Adrenal gland (tissue), 12 donors: ENCODE measurements around the gene AGXT. TPM values are rescaled to one million over a fixed set of nuclear protein-coding genes. Genes with fewer than 3 reads are reported as not detected.

Source experiments
- DNase-seq, 7 donors: peaks; one replicate each; pipeline ENCODE4 v3.0.0-alpha.2; 2019 to 2020
- H3K27ac ChIP-seq, 5 donors: fragments of 200-600 bp; sonication (generic) in 4 of 5; 1 replicate in 3 of 5; 2 replicates in 2 of 5; pipeline versions ENCODE4 v1.5.1 to v1.8.0; 2016 to 2020; ENCODE audit warnings: mild to moderate bottlenecking in 1 of 5
- H3K27me3 ChIP-seq: fragments of 200-600 bp; 2 replicates; pipeline ENCODE4 v1.8.0; 2021
- H3K36me3 ChIP-seq, 2 donors: fragments of 200-600 bp; replicated peaks in 1 of 2; 1 replicate in 1 of 2; 2 replicates in 1 of 2; pipeline versions ENCODE4 v1.5.1 to v1.8.0; 2018 to 2022
- H3K4me1 ChIP-seq, 2 donors: fragments of 200-600 bp; replicated peaks in 1 of 2; 1 replicate in 1 of 2; 2 replicates in 1 of 2; pipeline versions ENCODE4 v1.5.1 to v1.8.0; 2018 to 2021
- H3K4me3 ChIP-seq, 4 donors: fragments of 200-600 bp; sonication (generic) in 3 of 4; one replicate each; pipeline ENCODE4 v1.5.1; 2016 to 2018
- H3K9me3 ChIP-seq, 3 donors: fragments of 200-600 bp; sonication (generic) in 1 of 3; replicated peaks in 1 of 3; 1 replicate in 2 of 3; 2 replicates in 1 of 3; pipeline versions ENCODE4 v1.5.1 to v1.8.0; 2016 to 2021
- CTCF ChIP-seq, 6 experiments: fragments of 450-650 bp in 4 of 6; fragments of 200-600 bp in 2 of 6; sonication (generic) in 1 of 6; IDR thresholded peaks; 1 replicate in 5 of 6; 2 replicates in 1 of 6; pipeline versions ENCODE4 v1.5.1 to v1.8.0; 2016 to 2021; ENCODE audit warnings: antibody characterized with exemption in 6 of 6, mild to moderate bottlenecking in 2 of 6, moderate library complexity in 1 of 6
- POLR2A ChIP-seq, 2 donors: fragments of 450-650 bp; IDR thresholded peaks; one replicate each; pipeline ENCODE4 v1.6.1; 2017; ENCODE audit warnings: antibody characterized with exemption in 2 of 2, mild to moderate bottlenecking in 2 of 2, moderate library complexity in 1 of 2
- WGBS, 4 donors: extraction: QIAGEN DNeasy Blood & Tissue Kit in 2 of 4; methylation state at CpG; one replicate each; pipeline versions ENCODE4 v1.1.5 to v1.1.7; 2013 to 2017; 5-methylcytosine and 5-hydroxymethylcytosine counted together
- intact Hi-C, 2 donors: fragments of 100-400 bp; cut with DNase I; formaldehyde crosslinking; loops; one replicate each; pipeline versions ENCODE4 v1.14.1 to v1.15.0; 2022 to 2023
- polyA plus RNA-seq, 3 donors: library from polyadenylated mRNA; stranded (reverse); fragments of 200-250 nt in 2 of 3; fragments of 350-450 nt in 1 of 3; fragmentation: Illumina TruSeq in 1 of 3; extraction: RNeasy Lipid Tissue Mini Kit (QIAGEN cat#74804) in 1 of 3; gene quantifications; one replicate each; pipeline ENCODE4 v1.2.3, GENCODE V29; 2013 to 2014
- total RNA-seq, 9 donors: library from RNA; depleted of rRNA in 4 of 9; stranded (reverse); fragments of >200 nt in 4 of 9; fragments of 120-200 nt in 1 of 9; fragmentation: NEBNext Ultra II Directional in 1 of 9; extraction: Animal tissue kit (Norgen Biotek cat#: 25700) in 1 of 9; gene quantifications; one replicate each; pipeline versions ENCODE4 v1.1.0 to v1.2.4, GENCODE V29; 2013 to 2023
- donor health status: healthy with polysubstance abuse.
- donor health status: Bipolar disorder and iron deficiency.
- donor health status: DM: yes; HTN: yes; CAD: no.
- donor health status: DM: no; HTN: no; CAD: no.
- donor health status: DM: no; HTN: no; CAD: no.
- donor health status: DM: yes; HTN: yes; CAD: no.

Gene AGXT
- total and polyA plus RNA-seq, 12 donors = 0.14 to 1.2 (median 0.47) TPM; not detected in 3

GRCh38 chr2:240869956-240870875, 1.6 kb downstream of the AGXT start:
- no peak for DNase-seq
- intact Hi-C loops = no loop called here
- 83 to 85% (median 85%) methylated on average over 12 to 15 of the region's 15 CpGs; no CpG with 5 or more reads in 1 of the 4 donors for WGBS, 4 donors
- TF ChIP-seq CTCF (IDR thresholded peaks at IDR 0.05) (no peak), POLR2A (IDR thresholded peaks at IDR 0.05) (no peak)
- no peaks in the 10 kb centered on the region for H3K9me3 ChIP-seq
- H3K36me3 ChIP-seq = no peaks in the 10 kb centered on the region
- no peak overlapping the region for H3K4me3 ChIP-seq
- H3K4me1 ChIP-seq = no peaks in the 10 kb centered on the region
- H3K27me3 ChIP-seq = no peaks in the 10 kb centered on the region
- no peak overlapping the region for H3K27ac ChIP-seq

GRCh38 chr2:240871071-240871958, 2.7 kb downstream of the AGXT start:
- Histone ChIP-seq H3K4me3 (no peak overlapping the region), H3K9me3 (no peaks in the 10 kb centered on the region), H3K4me1 (no peaks in the 10 kb centered on the region), H3K36me3 (no peaks in the 10 kb centered on the region), H3K27me3 (no peaks in the 10 kb centered on the region), H3K27ac (no peak overlapping the region)
- DNase-seq = no peak
- no peak for TF ChIP-seq CTCF (IDR thresholded peaks at IDR 0.05)
- TF ChIP-seq POLR2A (IDR thresholded peaks at IDR 0.05) = no peak
- WGBS, 4 donors = 81 to 89% (median 86%) methylated on average over 7 to 16 of the region's 16 CpGs
- intact Hi-C loops = no loop called here

GRCh38 chr2:240872317-240873097, 3.9 kb downstream of the AGXT start:
- no peak for DNase-seq
- 86 to 94% (median 90%) methylated on average over 11 to 17 of the region's 17 CpGs for WGBS, 4 donors
- Histone ChIP-seq H3K4me1 (no peaks in the 10 kb centered on the region), H3K27ac (no peak overlapping the region), H3K27me3 (no peaks in the 10 kb centered on the region), H3K9me3 (no peaks in the 10 kb centered on the region), H3K4me3 (no peak overlapping the region), H3K36me3 (no peaks in the 10 kb centered on the region)
- TF ChIP-seq POLR2A (IDR thresholded peaks at IDR 0.05) (no peak), CTCF (IDR thresholded peaks at IDR 0.05) (no peak)
- intact Hi-C loops = no loop called here
